K562 (cell line): ENCODE measurements around the gene USP5. TPM values are rescaled to one million over a fixed set of nuclear protein-coding genes. Genes with fewer than 3 reads are reported as not detected.

Experiments
- EP400 ChIP-seq: fragments of 450-650 bp; IDR thresholded peaks from 2 replicates; pipeline ENCODE4 v1.6.1; 2017; ENCODE audit warnings: antibody characterized with exemption, mild to moderate bottlenecking, moderate library complexity
- MYC ChIP-seq, 2 experiments: fragments of 250-450 bp in 1 of 2; sonication (Bioruptor Pico) in 1 of 2; IDR thresholded peaks; 2 replicates each; pipeline versions ENCODE4 v1.5.1 to v1.6.1; 2012 to 2021; ENCODE audit warnings: low read depth in 2 of 2, borderline replicate concordance in 1 of 2, improper control_type of control experiment in 1 of 2, low read length in 1 of 2, mild to moderate bottlenecking in 1 of 2, moderate library complexity in 1 of 2
- POLR2AphosphoS2 ChIP-seq: IDR thresholded peaks from 2 replicates; pipeline ENCODE4 v1.6.1; 2012; ENCODE audit warnings: low read length, improper control_type of control experiment
- POLR3A ChIP-seq: IDR thresholded peaks from 2 replicates; pipeline ENCODE4 v1.6.1; 2011; ENCODE audit warnings: borderline replicate concordance, mild to moderate bottlenecking, moderate library complexity; ENCODE audit not compliant: insufficient read length, insufficient read depth; ENCODE audit errors: extremely low read depth
- RBM25 ChIP-seq: fragments of 200-400 bp; formaldehyde crosslinking; IDR thresholded peaks from 2 replicates; pipeline ENCODE4 v1.6.1; 2018; ENCODE audit warnings: low read length, low read depth, moderate library complexity; ENCODE audit not compliant: severe bottlenecking
- SRSF9 ChIP-seq: fragments of 200-400 bp; formaldehyde crosslinking; IDR thresholded peaks from 2 replicates; pipeline ENCODE4 v1.6.1; 2017; ENCODE audit warnings: low read depth, low read length, borderline replicate concordance
- TEAD1 ChIP-seq, 2 experiments: fragments of 450-650 bp in 1 of 2; sonication (generic) in 1 of 2; formaldehyde crosslinking; IDR thresholded peaks; 2 replicates each; pipeline versions ENCODE4 v1.4.0 to v1.8.0; 2020 to 2022; ENCODE audit warnings: mild to moderate bottlenecking in 2 of 2, missing genetic modification reagents in 1 of 2
- ZNF175 ChIP-seq: fragments of 200-800 bp; sonication (Bioruptor generic); IDR thresholded peaks from 2 replicates; pipeline ENCODE4 v1.6.1; 2016; ENCODE audit warnings: low read depth, mild to moderate bottlenecking, missing genetic modification characterization, missing compliant biosample characterization
- ZNF24 ChIP-seq: fragments of 450-650 bp; IDR thresholded peaks from 2 replicates; pipeline ENCODE4 v1.6.1; 2016
- ZNF354B ChIP-seq: fragments of 250-450 bp; sonication (Bioruptor Pico); IDR thresholded peaks from 2 replicates; pipeline ENCODE4 v1.4.0; 2020
- ZNF77 ChIP-seq: fragments of 250-450 bp; sonication (Bioruptor Pico); IDR thresholded peaks from 2 replicates; pipeline ENCODE4 v1.5.0; 2020
- polyA plus RNA-seq, 8 experiments: library from polyadenylated mRNA; depleted of rRNA in 4 of 8; stranded (reverse) in 5 of 8; unstranded in 3 of 8; fragments of >200 nt; fragmentation: Nextera tagmentation in 2 of 8; fragmentation: Illumina TruSeq in 1 of 8; extraction: Ambion mirVana in 2 of 8; extraction: Trizol in 1 of 8; gene quantifications; 2 replicates each; pipeline versions ENCODE4 v1.2.1 to v1.2.3, GENCODE V29; 2011 to 2014; ENCODE audit warnings: inconsistent platforms in 1 of 8, missing spikeins in 1 of 8
- total RNA-seq, 7 experiments: library from RNA; depleted of rRNA in 6 of 7; stranded (reverse); fragments of >200 nt in 6 of 7; fragmentation: Illumina TruSeq in 2 of 7; extraction: Trizol in 2 of 7; gene quantifications; 2 replicates each; pipeline versions ENCODE4 v1.2.1 to v1.2.3, GENCODE V29; 2011 to 2021; ENCODE audit warnings: low replicate concordance in 1 of 7
- TF ChIP-seq, protein P1 (sequence below): IDR thresholded peaks from 2 replicates; pipeline ENCODE4 v1.6.1; 2012; ENCODE audit warnings: low read depth, low read length, improper control_type of control experiment, borderline replicate concordance
- TF ChIP-seq, protein P2 (sequence below), 3 experiments: IDR thresholded peaks in 2 of 3; conservative IDR thresholded peaks in 1 of 3; 2 replicates each; pipeline ENCODE4 v1.5.1; 2011 to 2012; ENCODE audit warnings: low read length in 3 of 3, mild to moderate bottlenecking in 3 of 3, control low read depth in 2 of 3, improper control_type of control experiment in 1 of 3, inconsistent platforms in 1 of 3, low read depth in 1 of 3, mixed read lengths in 1 of 3, moderate library complexity in 1 of 3; ENCODE audit not compliant: insufficient read depth in 2 of 3
- TF ChIP-seq, protein P3 (sequence below): fragments of 450-650 bp; IDR thresholded peaks from 2 replicates; pipeline ENCODE4 v1.6.1; 2016; ENCODE audit warnings: missing biosample characterization, missing genetic modification characterization
- TF ChIP-seq, protein P4 (sequence below): fragments of 450-650 bp; formaldehyde crosslinking; IDR thresholded peaks from 2 replicates; pipeline ENCODE4 v1.4.0; 2020; ENCODE audit warnings: mild to moderate bottlenecking, mixed read lengths
- TF ChIP-seq, protein P5 (sequence below): fragments of 450-650 bp; IDR thresholded peaks from 2 replicates; pipeline ENCODE4 v1.6.1; 2016; ENCODE audit warnings: low read depth, mild to moderate bottlenecking, moderate library complexity
- TF ChIP-seq, protein P6 (sequence below): sonication (generic); formaldehyde crosslinking; IDR thresholded peaks from 2 replicates; pipeline ENCODE4 v1.8.0; 2022; ENCODE audit warnings: missing genetic modification reagents, mild to moderate bottlenecking, borderline replicate concordance

Gene USP5
- total and polyA plus RNA-seq, 9 of the 15 experiments (the other 6 are each of a cell fraction or from before 2014, with no cell fraction given): 1.4 to 107 (median 48.6) TPM

DNA sequence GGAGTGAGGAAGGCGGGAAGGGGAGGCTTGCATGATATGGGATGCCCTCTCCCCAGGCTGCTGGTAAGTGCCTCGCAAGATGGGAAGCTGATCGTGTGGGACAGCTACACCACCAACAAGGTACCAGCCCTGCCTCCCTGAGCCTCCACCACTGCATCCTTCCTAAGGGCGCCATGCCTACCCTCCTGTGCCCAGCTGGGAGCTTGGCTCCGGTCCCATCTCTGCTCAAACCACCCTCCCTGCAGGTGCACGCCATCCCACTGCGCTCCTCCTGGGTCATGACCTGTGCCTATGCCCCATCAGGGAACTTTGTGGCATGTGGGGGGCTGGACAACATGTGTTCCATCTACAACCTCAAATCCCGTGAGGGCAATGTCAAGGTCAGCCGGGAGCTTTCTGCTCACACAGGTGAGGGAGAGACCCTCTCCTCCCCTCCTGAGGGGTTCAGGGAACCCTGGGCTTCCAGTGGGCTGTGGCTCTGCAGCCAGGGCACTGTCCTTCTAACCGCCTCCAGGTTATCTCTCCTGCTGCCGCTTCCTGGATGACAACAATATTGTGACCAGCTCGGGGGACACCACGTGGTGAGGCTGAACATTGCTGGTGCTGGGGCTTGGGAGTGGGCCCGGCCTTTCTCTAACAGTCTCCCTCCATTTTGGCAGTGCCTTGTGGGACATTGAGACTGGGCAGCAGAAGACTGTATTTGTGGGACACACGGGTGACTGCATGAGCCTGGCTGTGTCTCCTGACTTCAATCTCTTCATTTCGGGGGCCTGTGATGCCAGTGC lies 8.6 kb upstream of the USP5 start (continued):
- TF ChIP-seq, protein P1, sequence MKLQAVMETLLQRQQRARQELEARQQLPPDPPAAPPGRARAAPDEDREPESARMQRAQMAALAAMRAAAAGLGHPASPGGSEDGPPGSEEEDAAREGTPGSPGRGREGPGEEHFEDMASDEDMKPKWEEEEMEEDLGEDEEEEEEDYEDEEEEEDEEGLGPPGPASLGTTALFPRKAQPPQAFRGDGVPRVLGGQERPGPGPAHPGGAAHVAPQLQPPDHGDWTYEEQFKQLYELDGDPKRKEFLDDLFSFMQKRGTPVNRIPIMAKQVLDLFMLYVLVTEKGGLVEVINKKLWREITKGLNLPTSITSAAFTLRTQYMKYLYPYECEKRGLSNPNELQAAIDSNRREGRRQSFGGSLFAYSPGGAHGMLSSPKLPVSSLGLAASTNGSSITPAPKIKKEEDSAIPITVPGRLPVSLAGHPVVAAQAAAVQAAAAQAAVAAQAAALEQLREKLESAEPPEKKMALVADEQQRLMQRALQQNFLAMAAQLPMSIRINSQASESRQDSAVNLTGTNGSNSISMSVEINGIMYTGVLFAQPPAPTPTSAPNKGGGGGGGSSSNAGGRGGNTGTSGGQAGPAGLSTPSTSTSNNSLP: no peak
- TF ChIP-seq ZNF77 (CRISPR knock-in tag) (no peak), MYC (IDR thresholded peaks at IDR 0.05; ENCODE audit: low read depth, low read length) (peak; percentile 46; the same call in 1 of the 2 replicates), MYC (CRISPR knock-in tag; IDR thresholded peaks at IDR 0.05; ENCODE audit: borderline replicate concordance, low read depth) (no peak), EP400 (peak; percentile 55; the same call in 1 of the 2 replicates), ZNF24 (no peak), RBM25 (no peak), POLR2AphosphoS2 (no peak), ZNF354B (CRISPR knock-in tag) (no peak), SRSF9 (no peak), TEAD1 (CRISPR knock-in tag; IDR thresholded peaks at IDR 0.05) (no peak), ZNF175 (CRISPR knock-in tag) (no peak), POLR3A (no peak)
- TF ChIP-seq, protein P2, sequence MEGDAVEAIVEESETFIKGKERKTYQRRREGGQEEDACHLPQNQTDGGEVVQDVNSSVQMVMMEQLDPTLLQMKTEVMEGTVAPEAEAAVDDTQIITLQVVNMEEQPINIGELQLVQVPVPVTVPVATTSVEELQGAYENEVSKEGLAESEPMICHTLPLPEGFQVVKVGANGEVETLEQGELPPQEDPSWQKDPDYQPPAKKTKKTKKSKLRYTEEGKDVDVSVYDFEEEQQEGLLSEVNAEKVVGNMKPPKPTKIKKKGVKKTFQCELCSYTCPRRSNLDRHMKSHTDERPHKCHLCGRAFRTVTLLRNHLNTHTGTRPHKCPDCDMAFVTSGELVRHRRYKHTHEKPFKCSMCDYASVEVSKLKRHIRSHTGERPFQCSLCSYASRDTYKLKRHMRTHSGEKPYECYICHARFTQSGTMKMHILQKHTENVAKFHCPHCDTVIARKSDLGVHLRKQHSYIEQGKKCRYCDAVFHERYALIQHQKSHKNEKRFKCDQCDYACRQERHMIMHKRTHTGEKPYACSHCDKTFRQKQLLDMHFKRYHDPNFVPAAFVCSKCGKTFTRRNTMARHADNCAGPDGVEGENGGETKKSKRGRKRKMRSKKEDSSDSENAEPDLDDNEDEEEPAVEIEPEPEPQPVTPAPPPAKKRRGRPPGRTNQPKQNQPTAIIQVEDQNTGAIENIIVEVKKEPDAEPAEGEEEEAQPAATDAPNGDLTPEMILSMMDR (IDR thresholded peaks at IDR 0.05 in 2 of 3, conservative IDR thresholded peaks at IDR 0.05 in 1 of 3; ENCODE audit: insufficient read depth in 2 of 3, low read depth in 1 of 3, low read length in 3 of 3): peak; percentile 49 to 51 (median 51)
- TF ChIP-seq, protein P3, sequence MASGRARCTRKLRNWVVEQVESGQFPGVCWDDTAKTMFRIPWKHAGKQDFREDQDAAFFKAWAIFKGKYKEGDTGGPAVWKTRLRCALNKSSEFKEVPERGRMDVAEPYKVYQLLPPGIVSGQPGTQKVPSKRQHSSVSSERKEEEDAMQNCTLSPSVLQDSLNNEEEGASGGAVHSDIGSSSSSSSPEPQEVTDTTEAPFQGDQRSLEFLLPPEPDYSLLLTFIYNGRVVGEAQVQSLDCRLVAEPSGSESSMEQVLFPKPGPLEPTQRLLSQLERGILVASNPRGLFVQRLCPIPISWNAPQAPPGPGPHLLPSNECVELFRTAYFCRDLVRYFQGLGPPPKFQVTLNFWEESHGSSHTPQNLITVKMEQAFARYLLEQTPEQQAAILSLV (tag): no peak
- TF ChIP-seq, protein P4, sequence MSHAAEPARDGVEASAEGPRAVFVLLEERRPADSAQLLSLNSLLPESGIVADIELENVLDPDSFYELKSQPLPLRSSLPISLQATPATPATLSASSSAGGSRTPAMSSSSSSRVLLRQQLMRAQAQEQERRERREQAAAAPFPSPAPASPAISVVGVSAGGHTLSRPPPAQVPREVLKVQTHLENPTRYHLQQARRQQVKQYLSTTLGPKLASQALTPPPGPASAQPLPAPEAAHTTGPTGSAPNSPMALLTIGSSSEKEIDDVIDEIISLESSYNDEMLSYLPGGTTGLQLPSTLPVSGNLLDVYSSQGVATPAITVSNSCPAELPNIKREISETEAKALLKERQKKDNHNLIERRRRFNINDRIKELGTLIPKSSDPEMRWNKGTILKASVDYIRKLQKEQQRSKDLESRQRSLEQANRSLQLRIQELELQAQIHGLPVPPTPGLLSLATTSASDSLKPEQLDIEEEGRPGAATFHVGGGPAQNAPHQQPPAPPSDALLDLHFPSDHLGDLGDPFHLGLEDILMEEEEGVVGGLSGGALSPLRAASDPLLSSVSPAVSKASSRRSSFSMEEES (CRISPR knock-in tag): no peak
- TF ChIP-seq, protein P5, sequence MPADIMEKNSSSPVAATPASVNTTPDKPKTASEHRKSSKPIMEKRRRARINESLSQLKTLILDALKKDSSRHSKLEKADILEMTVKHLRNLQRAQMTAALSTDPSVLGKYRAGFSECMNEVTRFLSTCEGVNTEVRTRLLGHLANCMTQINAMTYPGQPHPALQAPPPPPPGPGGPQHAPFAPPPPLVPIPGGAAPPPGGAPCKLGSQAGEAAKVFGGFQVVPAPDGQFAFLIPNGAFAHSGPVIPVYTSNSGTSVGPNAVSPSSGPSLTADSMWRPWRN: no peak
- TF ChIP-seq, protein P6, sequence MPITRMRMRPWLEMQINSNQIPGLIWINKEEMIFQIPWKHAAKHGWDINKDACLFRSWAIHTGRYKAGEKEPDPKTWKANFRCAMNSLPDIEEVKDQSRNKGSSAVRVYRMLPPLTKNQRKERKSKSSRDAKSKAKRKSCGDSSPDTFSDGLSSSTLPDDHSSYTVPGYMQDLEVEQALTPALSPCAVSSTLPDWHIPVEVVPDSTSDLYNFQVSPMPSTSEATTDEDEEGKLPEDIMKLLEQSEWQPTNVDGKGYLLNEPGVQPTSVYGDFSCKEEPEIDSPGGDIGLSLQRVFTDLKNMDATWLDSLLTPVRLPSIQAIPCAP (CRISPR knock-in tag): no peak
